NT2/D1 (cell line): ENCODE data around the gene KCNA1.

ENCODE experiments used
- YY1 ChIP-seq: IDR thresholded peaks from 2 replicates; pipeline ENCODE4 v1.6.1; 2011; ENCODE audit not compliant: insufficient read length, insufficient read depth
- ZNF274 ChIP-seq: IDR thresholded peaks from 2 replicates; pipeline ENCODE4 v1.6.1; 2011; ENCODE audit warnings: mild to moderate bottlenecking, low read depth, low read length

GRCh38 chr12:4860741-4861140, 49.0 kb upstream of the KCNA1 start:
- TF ChIP-seq YY1 (no peak), ZNF274 (no peak)
